Measurements from ENCODE around the gene ALKAL2.
A peak's percentile ranks its signal among the peaks of the same experiment; 100 is the strongest.

- TF ChIP-seq CSRNP1 (CRISPR knock-in tag; IDR thresholded peaks at IDR 0.05) (peak; percentile 51; the same call in 1 of the 2 replicates), SMARCC2 (IDR thresholded peaks at IDR 0.05) (no peak), CHD2 (IDR thresholded peaks at IDR 0.05; ENCODE audit: low read depth, low read length) (no peak), SRSF4 (IDR thresholded peaks at IDR 0.05; ENCODE audit: low read depth, low read length, poor library complexity, severe bottlenecking) (no peak), RNF219 (CRISPR knock-in tag; IDR thresholded peaks at IDR 0.05) (no peak), CTCF (CRISPR knock-in tag; IDR thresholded peaks at IDR 0.05) (no peak), MAX (IDR thresholded peaks at IDR 0.05) (peak; percentile 81), FOXK1 (CRISPR knock-in tag; IDR thresholded peaks at IDR 0.05; ENCODE audit: borderline replicate concordance, low read depth) (no peak), AHR (CRISPR knock-in tag; IDR thresholded peaks at IDR 0.05) (no peak), NKX3-1 (CRISPR knock-in tag; IDR thresholded peaks at IDR 0.05) (no peak), XBP1 (CRISPR knock-in tag; IDR thresholded peaks at IDR 0.05) (no peak), ZBTB42 (CRISPR knock-in tag; IDR thresholded peaks at IDR 0.05) (no peak), CEBPZ (IDR thresholded peaks at IDR 0.05; ENCODE audit: low read length) (no peak), POLR2A (IDR thresholded peaks at IDR 0.05; ENCODE audit: insufficient read depth in 1 of 2, low read depth in 2 of 2, low read length in 2 of 2) (no peak)
Observed at GRCh38 chr2:289362-290089, 1.6 kb upstream of the ALKAL2 start.

All from HepG2 (cell line).